Ascending aorta (tissue), 2 donors: ENCODE measurements around the gene BORCS8. TPM values are rescaled to one million over a fixed set of nuclear protein-coding genes. Genes with fewer than 3 reads are reported as not detected.

ENCODE experiments used
- DNase-seq, 2 donors: peaks; one replicate each; pipeline ENCODE4 v3.0.0-alpha.2; 2019; ENCODE audit warnings: low spot score in 2 of 2
- H3K27ac ChIP-seq, 2 donors: fragments of 200-600 bp; sonication (generic); one replicate each; pipeline ENCODE4 v1.5.1; 2016 to 2017; ENCODE audit warnings: mild to moderate bottlenecking in 1 of 2
- H3K27me3 ChIP-seq: fragments of 200-600 bp; sonication (generic); one replicate; pipeline ENCODE4 v1.5.1; 2017
- H3K36me3 ChIP-seq, 2 donors: fragments of 200-600 bp; sonication (generic); one replicate each; pipeline ENCODE4 v1.5.1; 2016
- H3K4me1 ChIP-seq, 2 donors: fragments of 200-600 bp; sonication (generic); one replicate each; pipeline ENCODE4 v1.5.1; 2016 to 2017; ENCODE audit warnings: mild to moderate bottlenecking in 1 of 2
- H3K4me3 ChIP-seq, 2 donors: fragments of 200-600 bp; sonication (generic); one replicate each; pipeline ENCODE4 v1.5.1; 2016 to 2017; ENCODE audit warnings: mild to moderate bottlenecking in 1 of 2
- H3K9me3 ChIP-seq, 2 donors: fragments of 200-600 bp; sonication (generic); one replicate each; pipeline ENCODE4 v1.5.1; 2016
- CTCF ChIP-seq, 3 experiments: fragments of 200-600 bp in 2 of 3; fragments of 450-650 bp in 1 of 3; sonication (generic) in 2 of 3; IDR thresholded peaks; one replicate each; pipeline ENCODE4 v1.5.1; 2016 to 2019; ENCODE audit warnings: antibody characterized with exemption in 3 of 3, mild to moderate bottlenecking in 1 of 3, moderate library complexity in 1 of 3
- intact Hi-C: fragments of 100-400 bp; cut with DNase I; formaldehyde crosslinking; loops from one replicate; pipeline ENCODE4 v1.15.1; 2023
- total RNA-seq: library from RNA; depleted of rRNA; stranded (reverse); fragments of >200 nt; gene quantifications from one replicate; pipeline ENCODE4 v1.1.0, GENCODE V29; 2016

Gene BORCS8
- total RNA-seq, 1 donor from 2014 or later = 26.9 TPM

DNA sequence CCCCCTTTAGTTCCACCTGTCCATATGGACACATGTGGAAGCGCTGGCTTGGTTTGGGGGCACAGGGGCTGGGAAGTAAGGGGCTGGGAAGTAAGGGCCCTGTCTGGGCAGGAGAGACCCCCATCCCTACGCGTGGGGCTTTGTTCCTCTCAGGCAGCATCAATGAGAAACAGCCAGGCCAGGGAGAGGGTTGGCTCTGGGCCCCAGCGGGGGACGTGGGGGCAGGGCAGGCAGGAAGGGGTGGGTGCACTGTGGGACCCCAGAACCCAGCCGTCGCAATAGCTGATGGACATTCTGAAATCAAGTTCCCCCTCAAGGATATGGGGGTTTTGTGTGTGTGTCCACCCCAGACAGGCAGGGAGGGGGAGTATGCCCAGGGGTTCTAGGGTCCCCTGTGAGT lies 21.0 kb upstream of the BORCS8 start:
- intact Hi-C loops = no loop called here
- no peak overlapping the region for H3K27ac ChIP-seq
- no peak overlapping the region for H3K4me3 ChIP-seq
- no peak for DNase-seq
- H3K9me3 ChIP-seq = no peaks in the 10 kb centered on the region
- no peaks in the 10 kb centered on the region for H3K36me3 ChIP-seq
- no peaks in the 10 kb centered on the region for H3K4me1 ChIP-seq
- TF ChIP-seq CTCF (IDR thresholded peaks at IDR 0.05) = no peak
- peaks cover 3% of the 10 kb centered on the region for H3K27me3 ChIP-seq

DNA sequence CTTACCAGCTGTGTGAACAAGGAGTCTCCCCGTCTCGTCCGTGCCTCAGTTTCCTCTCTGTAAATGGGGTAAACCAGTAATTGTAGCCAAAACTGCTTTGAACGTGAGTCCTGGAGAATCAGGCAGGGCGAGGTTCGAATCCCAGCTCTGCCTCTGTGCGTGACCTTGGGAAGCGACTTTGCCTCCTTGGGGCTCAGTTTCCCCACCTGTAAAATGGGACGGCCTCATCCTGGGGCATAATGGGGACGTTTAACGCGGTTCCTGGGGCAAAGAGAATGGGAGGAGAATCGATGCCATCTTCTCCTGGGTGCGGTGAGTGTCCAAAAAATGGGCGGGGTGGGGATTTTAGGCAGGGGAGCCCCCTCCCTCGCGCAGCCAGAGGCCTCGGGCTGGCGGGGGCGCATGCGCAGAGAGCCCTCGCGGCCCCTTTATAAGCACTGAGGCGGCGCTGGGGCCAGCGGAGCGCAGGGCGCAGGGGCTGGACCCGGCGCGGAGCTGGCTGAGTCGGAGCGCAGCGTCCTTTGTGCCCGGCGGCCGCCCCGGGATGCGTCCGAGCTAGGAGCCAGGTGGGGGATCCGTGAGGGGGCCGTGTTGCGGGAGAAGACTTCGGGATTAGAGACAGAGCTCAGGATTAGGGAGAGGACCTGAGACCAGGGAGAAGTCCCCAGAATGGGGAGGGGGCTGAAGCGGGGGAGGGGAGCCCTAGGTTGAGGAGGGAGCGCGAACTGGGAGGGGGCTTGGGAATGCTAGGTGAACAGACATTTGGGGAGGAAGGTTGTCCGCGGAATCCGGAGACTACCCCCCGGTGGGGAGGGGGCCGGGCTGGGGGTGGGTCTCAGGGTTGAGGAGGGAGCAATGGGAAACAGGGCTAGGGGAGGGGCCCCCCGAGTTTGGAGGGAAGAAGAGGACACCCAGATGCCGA lies 19.8 kb upstream of the BORCS8 start, which contains the start of gene NCAN:
Gene NCAN, plus strand, starts transcription at position 460 of the 922 bp plus-strand sequence. CDS start 4,996 bp downstream, outside the sequence.
- no peak for DNase-seq
- Histone ChIP-seq H3K27me3 (peaks cover 3% of the 10 kb centered on the region), H3K4me3 (no peak within 1 kb of the TSS), H3K27ac (no peak within 1 kb of the TSS), H3K4me1 (no peaks in the 10 kb centered on the region), H3K9me3 (no peaks in the 10 kb centered on the region), H3K36me3 (no peaks in the 10 kb centered on the region)
- intact Hi-C loops = no loop called here
- no peak for TF ChIP-seq CTCF (IDR thresholded peaks at IDR 0.05)

DNA sequence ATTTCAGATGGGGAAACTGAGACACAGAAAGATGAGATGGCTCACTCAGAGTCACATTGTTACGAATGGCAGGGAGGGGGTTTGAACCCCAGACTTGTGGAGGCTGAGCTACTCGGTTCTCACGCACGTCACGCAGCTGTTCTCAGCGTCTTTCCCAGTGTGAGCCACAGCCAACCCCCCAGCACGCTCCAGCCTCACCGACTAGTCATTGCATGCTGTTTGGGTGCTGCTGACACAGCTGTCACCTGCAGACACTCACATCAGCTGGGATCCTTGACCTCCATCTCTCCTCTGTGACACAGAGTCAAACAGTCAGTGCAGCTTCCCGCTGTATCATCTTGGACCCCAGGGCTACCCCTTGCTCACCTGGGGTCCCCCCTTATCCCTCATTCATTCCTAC lies 17.4 kb upstream of the BORCS8 start:
- intact Hi-C loops = no loop called here
- Histone ChIP-seq H3K27me3 (no peaks in the 10 kb centered on the region), H3K27ac (no peak overlapping the region), H3K4me3 (no peak overlapping the region), H3K9me3 (no peaks in the 10 kb centered on the region), H3K36me3 (no peaks in the 10 kb centered on the region), H3K4me1 (no peaks in the 10 kb centered on the region)
- no peak for DNase-seq
- TF ChIP-seq CTCF (IDR thresholded peaks at IDR 0.05) = no peak

GRCh38 chr19:19207637-19208572 lies 16.0 kb upstream of the BORCS8 start:
- Histone ChIP-seq H3K36me3 (no peaks in the 10 kb centered on the region), H3K27me3 (no peaks in the 10 kb centered on the region), H3K4me1 (no peaks in the 10 kb centered on the region), H3K4me3 (no peak overlapping the region), H3K27ac (no peak overlapping the region), H3K9me3 (no peaks in the 10 kb centered on the region)
- TF ChIP-seq CTCF (IDR thresholded peaks at IDR 0.05) = no peak
- DNase-seq = no peak
- intact Hi-C loops = no loop called here

GRCh38 chr19:19206938-19207337 lies 15.0 kb upstream of the BORCS8 start:
- no peak for DNase-seq
- H3K4me1 ChIP-seq = peaks cover 0 to 5% of the 10 kb centered on the region in 2 donors
- no peaks in the 10 kb centered on the region for H3K36me3 ChIP-seq
- intact Hi-C loops = no loop called here
- no peak for TF ChIP-seq CTCF (IDR thresholded peaks at IDR 0.05)
- no peaks in the 10 kb centered on the region for H3K27me3 ChIP-seq
- no peak overlapping the region for H3K27ac ChIP-seq
- H3K9me3 ChIP-seq = no peaks in the 10 kb centered on the region
- no peak overlapping the region for H3K4me3 ChIP-seq
